ENCODE measurements around the gene SCUBE3. TPM values are rescaled to one million over a fixed set of nuclear protein-coding genes. Genes with fewer than 3 reads are reported as not detected.

SCUBE3 gene
- total RNA-seq, 1 donor: 26.8 TPM

DNA sequence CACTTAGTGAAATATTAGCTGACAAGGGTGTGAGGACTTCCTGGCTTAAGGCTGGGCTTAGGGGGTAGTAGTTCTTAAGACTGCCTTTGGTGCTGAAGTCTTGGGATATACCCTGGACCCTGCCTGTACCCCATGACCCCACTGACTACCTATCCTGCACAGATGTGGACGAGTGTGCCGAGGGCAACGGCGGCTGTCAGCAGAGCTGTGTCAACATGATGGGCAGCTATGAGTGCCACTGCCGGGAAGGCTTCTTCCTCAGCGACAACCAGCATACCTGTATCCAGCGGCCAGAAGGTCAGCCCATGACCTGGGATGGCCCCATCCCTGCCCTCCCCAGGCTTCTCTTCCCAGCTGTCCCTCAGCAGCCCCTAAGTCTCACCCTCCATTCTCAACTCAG lies 17.8 kb downstream of the SCUBE3 start:
- H3K4me3 ChIP-seq (ENCODE audit: low read depth, low read length): no peak overlapping the region
- TF ChIP-seq, protein P1, sequence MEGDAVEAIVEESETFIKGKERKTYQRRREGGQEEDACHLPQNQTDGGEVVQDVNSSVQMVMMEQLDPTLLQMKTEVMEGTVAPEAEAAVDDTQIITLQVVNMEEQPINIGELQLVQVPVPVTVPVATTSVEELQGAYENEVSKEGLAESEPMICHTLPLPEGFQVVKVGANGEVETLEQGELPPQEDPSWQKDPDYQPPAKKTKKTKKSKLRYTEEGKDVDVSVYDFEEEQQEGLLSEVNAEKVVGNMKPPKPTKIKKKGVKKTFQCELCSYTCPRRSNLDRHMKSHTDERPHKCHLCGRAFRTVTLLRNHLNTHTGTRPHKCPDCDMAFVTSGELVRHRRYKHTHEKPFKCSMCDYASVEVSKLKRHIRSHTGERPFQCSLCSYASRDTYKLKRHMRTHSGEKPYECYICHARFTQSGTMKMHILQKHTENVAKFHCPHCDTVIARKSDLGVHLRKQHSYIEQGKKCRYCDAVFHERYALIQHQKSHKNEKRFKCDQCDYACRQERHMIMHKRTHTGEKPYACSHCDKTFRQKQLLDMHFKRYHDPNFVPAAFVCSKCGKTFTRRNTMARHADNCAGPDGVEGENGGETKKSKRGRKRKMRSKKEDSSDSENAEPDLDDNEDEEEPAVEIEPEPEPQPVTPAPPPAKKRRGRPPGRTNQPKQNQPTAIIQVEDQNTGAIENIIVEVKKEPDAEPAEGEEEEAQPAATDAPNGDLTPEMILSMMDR (IDR thresholded peaks at IDR 0.05; ENCODE audit: insufficient read depth, low read depth, low read length): no peak
- DNase-seq (ENCODE audit: low read depth): no peak

DNA sequence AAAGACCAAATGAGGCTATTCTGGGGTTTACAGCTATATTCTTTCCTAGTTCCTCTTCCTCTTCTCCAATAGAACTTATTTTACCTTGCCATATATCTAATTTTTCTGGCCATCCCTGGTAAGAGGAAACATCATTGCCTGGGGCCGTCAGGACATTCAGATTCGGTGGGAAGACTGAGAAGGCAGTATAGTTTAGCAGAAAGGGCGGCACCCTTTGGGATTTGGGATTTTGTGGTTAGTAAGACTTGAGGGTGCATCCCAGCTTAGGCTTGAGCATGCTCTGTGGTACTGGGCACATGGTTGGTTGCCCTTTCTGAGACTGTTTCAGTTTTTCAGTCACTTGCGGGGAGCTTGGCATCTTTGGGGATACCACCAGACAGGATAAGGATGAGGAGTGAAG lies 21.1 kb downstream of the SCUBE3 start:
- TF ChIP-seq, protein P1 (IDR thresholded peaks at IDR 0.05; ENCODE audit: insufficient read depth, low read depth, low read length): no peak
- no peak for DNase-seq (ENCODE audit: low read depth)
- no peak overlapping the region for H3K4me3 ChIP-seq (ENCODE audit: low read depth, low read length)

DNA sequence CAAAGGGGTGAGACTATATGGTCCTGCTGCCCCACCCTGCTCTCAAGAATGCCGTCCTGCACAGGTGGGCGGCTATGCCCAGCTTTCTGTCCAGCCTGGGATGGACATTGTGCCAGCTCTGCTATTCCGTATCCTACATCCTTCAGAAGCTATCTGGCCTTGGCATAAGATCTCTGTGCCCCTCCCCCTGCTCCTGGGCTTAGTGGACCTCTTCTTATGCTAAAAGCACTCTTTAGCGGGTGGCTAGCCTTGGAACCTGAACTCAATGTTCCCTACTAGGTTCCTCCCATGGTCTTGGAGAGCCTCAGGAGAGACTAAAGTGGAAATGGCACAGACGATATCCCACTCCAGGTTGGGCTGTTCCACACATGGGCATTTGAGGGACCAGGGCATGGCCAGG lies 22.5 kb downstream of the SCUBE3 start:
- TF ChIP-seq, protein P1 (IDR thresholded peaks at IDR 0.05; ENCODE audit: insufficient read depth, low read depth, low read length): no peak
- no peak for DNase-seq (ENCODE audit: low read depth)
- no peak overlapping the region for H3K4me3 ChIP-seq (ENCODE audit: low read depth, low read length)

DNA sequence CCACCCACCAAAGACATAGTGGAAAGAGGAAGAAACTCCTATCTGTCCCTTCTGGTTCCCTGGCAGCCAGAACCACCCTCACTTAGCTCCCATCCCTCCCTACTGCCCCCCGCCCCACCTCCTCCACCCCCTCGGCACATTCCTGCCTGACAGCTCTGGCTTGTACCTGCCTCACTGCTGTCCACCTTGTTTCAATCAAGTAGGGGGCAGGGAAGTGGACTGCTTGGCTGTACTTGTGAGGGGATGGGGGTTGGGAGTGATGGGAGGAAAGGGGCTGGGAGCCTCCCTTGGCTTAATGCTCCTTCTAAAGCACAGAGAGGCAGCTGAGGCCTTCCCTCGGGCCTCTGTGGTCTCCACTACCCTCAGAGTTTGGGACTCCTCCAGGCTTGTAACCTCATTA lies 23.7 kb downstream of the SCUBE3 start:
- H3K4me3 ChIP-seq (ENCODE audit: low read depth, low read length): no peak overlapping the region
- TF ChIP-seq, protein P1 (IDR thresholded peaks at IDR 0.05; ENCODE audit: insufficient read depth, low read depth, low read length): no peak
- DNase-seq (ENCODE audit: low read depth): no peak

DNA sequence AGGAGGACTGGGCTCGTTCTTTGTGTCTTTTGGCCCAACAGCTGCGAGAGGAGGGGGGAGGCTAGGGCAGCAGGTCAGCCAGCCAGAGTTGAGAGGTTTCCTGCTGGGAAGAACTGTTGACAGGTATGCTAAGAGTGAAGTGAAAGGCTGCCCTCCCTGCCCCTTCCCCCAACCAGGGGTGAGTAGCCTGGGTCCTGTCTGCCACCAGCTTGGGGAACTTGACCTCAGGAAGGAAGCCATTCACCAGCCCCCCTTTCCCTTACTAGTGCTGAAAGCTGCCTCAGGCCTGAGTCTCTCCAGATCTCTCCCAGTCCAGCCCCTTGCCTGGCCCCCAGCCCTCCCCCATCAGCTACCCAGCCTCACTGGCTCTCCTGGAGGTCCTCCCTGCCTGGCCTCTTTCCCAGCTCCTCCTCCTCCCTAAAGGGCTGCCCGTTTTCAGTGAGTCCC lies 25.1 kb downstream of the SCUBE3 start:
- DNase-seq (ENCODE audit: low read depth): peak; percentile 44
- H3K4me3 ChIP-seq (ENCODE audit: low read depth, low read length): no peak overlapping the region
- TF ChIP-seq, protein P1 (IDR thresholded peaks at IDR 0.05; ENCODE audit: insufficient read depth, low read depth, low read length): no peak

DNA sequence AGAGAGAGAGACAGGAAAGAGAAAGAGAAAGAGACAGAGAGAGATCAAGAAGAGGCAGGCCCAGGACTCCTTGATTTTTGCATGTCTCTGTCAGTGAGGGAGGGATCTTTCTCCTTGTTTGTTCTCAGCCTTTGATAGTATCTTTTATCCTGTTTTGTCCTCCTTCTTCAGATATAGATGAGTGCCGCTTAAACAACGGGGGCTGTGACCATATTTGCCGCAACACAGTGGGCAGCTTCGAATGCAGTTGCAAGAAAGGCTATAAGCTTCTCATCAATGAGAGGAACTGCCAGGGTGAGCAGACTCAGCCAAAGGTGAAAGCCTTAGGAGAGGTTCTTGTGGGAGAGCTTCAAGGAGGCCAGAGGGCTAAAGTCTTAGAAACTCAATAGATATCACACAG lies 25.8 kb downstream of the SCUBE3 start:
- DNase-seq (ENCODE audit: low read depth): no peak
- TF ChIP-seq, protein P1 (IDR thresholded peaks at IDR 0.05; ENCODE audit: insufficient read depth, low read depth, low read length): no peak
- no peak overlapping the region for H3K4me3 ChIP-seq (ENCODE audit: low read depth, low read length)

All from fibroblast of villous mesenchyme (primary cell).